Measurements from ENCODE around the gene CDKN2B-AS1. TPM values are rescaled to one million over a fixed set of nuclear protein-coding genes. Genes with fewer than 3 reads are reported as not detected.

The CDKN2B-AS1 gene
- 1.2 and 1.4 TPM in 2 replicates for total RNA-seq

GRCh38 chr9:21994556-21995005 is at the start of gene CDKN2B-AS1:
Gene CDKN2B-AS1 (plus strand): TSS chr9:21994791.

GRCh38 chr9:21993893-21994555 is 567 bp upstream of the CDKN2B-AS1 start, which contains the start of gene CDKN2A:
Gene CDKN2A (minus strand): TSS chr9:21994392.

GRCh38 chr9:22008717-22009505 is 14.3 kb downstream of the CDKN2B-AS1 start, which contains the start of gene CDKN2B:
Gene CDKN2B (minus strand): TSS chr9:22009305. CDS start chr9:22008953, 352 bp downstream.

Small RNA genes within 50 kb of the gene (small RNA-seq; reads per million reads assigned to genes)
- gene RF01909 (not detected), gene RF02045 (not detected)

Other genes with a start within 250 kb of the CDKN2B-AS1 start
- 49.7 and 64.7 TPM in 2 replicates for gene MTAP, start 192.2 kb upstream of the CDKN2B-AS1 start, total RNA-seq
- gene CDKN2A, start 399 bp upstream of the CDKN2B-AS1 start, total RNA-seq, result 3.8 and 3.9 TPM in 2 replicates
- gene CDKN2B, start 14.5 kb downstream of the CDKN2B-AS1 start, total RNA-seq, result 2.7 and 4.7 TPM in 2 replicates